Inflammatory macrophage treated with lipopolysaccharide for 4 hours (primary cell): ENCODE data around the gene SLC30A10.
"Not testable (repeated sequence)": the region's sequence is repeated elsewhere in the genome, so short reads cannot be mapped to it uniquely, and the experiment has no call there.

Experiments
- DNase-seq: peaks from one replicate; pipeline ENCODE4 v3.0.0-alpha.2; 2020

The SLC30A10 gene

GRCh38 chr1:219927298-219927955 lies 930 bp downstream of the SLC30A10 start:
- DNase-seq: no peak

DNA sequence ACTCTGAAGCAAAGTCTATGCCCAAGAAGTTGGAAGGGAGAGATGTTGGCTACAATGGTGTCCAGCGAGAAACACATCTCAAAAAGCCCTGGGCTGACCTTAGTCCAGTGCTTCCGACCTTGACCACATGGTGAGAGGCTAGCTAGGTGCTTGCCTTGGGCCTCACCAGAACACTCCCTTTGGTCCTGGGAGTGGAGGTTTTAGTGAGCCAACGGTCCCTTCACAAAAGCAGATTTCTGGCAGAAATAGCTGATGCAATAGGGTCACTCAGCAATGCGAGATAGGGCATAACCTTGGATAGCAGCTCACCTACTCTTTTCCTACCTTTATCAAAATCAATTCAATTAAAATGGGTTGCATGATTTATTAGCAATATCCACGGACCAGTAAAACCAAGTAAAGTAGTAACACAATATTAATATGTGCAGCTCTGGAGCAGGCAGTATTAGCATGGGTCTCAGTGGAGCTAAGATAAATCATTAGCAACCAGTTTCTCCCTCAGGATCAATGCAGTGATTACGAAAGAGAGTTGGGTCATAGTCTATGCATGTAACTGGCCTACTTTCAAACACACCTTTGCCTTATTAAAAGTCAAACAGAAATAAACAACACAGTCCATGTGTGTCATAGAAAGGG lies 1.9 kb downstream of the SLC30A10 start:
- DNase-seq: no peak

DNA sequence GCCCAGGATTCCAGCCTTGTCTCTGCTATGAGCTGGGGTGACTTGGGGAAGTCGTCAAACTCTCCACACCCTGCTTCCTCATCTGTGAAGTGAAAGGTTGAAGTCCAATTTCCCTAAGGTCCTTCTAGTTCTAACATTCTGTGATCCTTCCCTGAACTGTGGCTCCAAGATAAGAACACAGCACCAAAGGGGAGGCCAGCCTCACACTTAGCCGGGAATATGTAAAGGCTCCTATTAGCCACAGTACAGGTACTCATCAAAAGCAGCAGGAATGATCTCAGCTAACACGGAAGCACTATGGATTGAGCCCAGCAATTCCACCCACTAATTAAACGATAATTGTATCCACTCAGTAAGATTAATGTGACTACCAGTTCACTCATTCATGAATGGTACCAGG lies 4.0 kb downstream of the SLC30A10 start:
- DNase-seq: no peak

DNA sequence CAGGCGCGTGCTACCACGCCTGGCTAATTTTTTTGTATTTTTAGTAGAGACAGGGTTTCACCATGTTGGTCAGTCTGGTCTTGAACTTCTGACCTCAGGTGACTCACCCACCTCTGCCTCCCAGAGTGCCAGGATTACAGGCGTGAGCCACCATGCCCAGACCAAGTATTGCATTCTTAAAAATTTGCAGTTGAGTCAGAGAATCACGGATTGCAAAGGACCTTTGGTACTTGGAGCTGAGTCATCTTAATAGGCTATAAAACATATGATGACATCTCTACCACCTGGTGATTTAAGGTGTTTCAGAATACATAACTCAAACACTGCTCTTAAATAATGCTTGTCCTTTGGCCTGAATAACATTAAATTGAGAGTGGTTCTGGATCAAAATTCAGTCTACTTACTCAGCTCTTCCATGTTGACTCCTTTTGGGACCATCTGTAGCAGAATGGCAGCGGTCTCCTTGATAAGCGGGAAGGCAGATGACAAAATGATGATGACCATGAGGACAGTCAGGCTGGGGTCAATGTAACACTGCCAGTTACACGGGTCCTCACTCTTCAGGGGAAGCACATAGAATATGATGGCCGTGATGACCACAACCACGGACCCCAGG lies 10.4 kb downstream of the SLC30A10 start:
- DNase-seq: no peak

DNA sequence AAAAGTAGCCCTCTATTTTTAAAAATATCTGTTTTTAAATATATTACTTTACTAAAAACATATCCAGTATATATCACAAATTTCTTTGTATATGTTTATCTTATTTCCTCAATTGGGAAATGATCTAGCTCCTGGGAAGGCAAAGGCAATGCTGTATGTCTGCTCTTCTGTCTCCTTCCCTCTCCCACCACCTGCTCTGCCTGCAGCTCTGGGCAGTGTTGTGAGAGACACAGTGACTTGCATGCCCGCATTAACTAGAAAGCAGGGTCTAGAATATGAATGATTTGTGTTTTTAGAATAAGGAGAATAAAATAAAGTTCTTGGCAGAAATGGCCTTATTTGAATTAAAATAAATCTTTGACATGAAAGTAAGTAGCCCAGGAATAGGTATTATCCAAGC lies 11.1 kb downstream of the SLC30A10 start:
- DNase-seq: no peak

DNA sequence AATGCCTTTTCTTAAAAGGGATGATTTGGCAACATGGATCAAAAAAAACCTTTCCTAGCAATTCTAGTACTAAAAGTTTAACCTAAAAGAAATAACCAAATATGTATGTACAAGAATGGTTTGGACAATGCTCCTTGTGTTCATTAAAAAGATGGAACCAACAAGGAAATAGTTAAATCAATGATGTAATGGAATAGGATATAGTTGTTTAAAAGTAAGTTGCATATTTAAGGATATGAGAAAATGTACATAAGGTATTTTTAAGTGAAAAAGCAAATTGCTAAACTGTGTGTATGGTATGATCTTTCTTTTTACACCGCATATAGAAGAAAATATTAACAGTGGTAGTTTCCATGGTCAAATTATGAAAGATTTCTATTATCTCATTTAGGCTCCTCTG lies 12.1 kb downstream of the SLC30A10 start:
- DNase-seq: no peak

DNA sequence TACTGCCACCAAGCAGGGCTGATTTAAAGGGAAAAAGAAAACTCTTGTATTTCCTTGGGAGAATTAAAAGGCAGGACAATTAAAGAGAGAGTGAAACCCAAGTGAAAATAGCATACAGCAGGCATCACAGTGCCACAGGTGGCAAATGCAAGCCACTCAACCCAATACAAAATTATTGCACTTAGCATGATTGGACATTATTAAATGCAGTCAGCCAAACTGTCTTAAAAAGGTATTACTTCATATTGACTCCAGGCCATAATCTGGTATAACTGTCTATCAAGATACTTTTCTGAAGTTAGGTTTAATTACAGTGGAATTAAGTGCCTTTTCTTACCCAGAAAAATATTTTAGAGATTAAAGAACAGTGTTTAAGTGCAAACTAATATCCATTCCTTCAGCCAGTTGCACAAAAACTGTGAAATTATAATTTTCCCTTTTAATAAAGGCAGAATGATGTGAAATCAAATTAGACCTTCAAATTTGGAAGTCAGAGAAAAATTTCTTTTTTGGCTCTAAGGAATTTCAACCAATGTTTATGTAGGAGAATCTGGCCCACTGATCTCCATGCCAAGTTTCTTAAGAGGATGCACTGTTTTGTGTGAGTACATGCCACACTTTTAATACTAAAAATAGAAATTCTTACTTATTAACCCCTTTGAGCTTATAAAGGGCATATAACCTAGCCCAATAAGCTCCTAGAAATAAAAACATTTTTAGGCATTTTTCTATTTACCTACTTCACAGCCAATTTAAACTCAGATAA lies 15.2 kb downstream of the SLC30A10 start:
- DNase-seq: no peak

GRCh38 chr1:219910716-219911115 lies 17.6 kb downstream of the SLC30A10 start:
- no peak for DNase-seq

- no peak for DNase-seq
These were observed 18.9 kb downstream of the SLC30A10 start for GRCh38 chr1:219909476-219909875.

- no peak for DNase-seq
These were observed 20.2 kb downstream of the SLC30A10 start for GRCh38 chr1:219908170-219908569.

DNA sequence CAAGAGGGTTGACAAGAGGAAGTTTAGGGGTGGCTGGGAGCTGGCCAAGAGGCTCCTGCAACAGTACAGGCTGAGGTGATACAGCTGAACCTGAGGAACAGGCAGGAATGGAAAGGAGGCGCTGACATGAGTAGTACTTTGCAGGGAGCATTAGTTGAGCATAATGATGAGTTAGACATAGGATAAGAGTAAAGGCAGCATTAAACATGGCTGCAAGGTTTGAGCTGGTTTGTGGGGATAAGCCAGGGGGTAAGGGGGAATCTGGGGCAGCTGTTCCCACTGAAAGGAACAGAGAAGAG lies 20.6 kb downstream of the SLC30A10 start:
- no peak for DNase-seq

DNA sequence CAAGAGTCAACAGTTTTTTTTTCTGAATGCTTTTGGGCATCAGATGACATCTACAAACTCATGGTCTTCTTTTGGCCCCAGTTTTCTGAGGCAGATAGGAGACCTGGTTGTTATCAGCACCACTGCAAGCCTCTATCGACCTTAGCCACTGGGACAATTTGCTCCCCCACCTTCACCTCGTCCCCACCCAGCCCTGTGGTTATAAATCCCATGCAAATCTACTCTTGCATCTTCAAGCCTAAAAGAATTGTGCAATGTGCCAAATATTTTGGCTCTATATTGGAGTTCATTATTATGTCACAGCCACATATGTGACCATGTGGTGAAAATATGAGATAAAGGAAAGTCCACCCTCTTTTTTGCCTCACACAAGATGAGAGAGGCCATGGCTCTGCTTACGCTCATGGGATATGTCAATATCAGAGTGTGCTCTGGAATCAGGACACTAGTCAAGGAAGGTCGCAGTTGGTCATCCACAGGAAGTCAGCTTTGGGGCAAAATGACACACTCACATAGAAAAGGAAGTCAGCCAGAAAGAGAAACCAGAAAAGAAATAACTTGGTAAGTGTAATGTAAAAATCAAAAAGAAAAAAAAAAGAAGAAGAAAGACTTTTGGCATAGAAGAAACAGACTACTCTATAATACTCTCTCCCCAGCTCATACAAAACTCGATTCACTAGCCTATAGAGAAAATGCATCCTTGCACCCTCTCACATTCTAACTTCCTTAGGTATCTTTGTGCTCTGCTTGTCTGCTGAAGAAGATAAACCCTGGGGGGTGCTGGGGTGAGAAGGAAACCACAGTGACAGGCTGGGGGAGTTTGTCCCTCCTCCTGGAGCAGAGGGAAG lies 21.2 kb downstream of the SLC30A10 start:
- DNase-seq: peak; percentile 68

DNA sequence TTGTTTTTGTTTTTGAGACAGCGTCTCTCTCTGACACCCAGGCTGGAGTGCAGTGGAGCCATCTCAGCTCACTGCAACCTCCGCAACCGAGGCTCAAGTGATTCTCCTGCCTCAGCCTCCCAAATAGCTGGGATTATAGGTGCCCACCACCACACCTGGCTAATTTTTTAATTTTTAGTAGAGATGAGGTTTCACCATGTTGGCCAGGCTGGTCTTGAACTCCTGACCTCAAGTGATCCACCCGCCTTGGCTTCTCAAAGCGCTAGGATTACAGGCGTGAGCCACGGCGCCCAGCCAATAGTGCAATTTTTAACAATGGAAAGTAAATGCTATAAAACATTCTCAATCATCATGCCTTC lies 21.8 kb downstream of the SLC30A10 start:
- not testable (repeated sequence) for DNase-seq

DNA sequence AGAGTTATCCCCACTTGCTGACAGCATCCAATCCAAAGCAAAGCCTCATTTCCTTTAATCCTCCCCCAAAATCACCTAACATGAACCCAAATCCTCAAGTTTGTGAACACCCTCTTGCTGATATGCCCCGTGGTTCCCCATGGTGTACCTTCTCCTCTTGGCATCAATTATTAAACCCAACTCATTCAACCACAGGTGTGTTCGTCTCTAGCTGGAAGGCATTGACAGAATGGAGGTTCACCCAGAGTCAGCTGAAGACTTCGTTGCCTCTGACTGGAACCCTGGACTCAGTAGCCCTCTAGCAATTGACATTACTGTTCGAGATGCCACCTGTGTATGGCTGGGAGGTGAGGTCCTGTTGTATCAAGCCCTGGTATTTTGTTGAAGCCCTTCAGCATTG lies 22.8 kb downstream of the SLC30A10 start:
- no peak for DNase-seq

DNA sequence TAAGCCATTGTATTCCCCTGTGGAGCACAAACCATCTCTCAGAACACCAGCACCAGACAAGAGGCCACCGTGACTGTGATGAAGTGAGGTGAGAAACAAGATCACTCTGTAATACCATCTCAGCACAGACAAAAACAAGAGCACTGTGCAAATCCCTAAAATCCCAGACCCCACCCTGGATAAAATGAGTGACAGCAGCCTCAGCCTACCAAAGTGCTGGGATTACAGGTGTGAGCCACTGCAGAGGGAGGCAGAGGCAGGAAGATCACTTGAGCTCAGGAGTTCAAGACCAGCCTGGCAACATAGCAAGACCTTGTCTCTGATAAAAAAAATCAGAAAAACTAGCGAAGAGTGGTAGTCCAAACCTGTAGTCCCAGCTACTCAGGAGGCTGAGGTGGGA lies 23.4 kb downstream of the SLC30A10 start:
- DNase-seq: no peak

- DNase-seq: no peak
These were observed 24.9 kb downstream of the SLC30A10 start for GRCh38 chr1:219903353-219903871.

GRCh38 chr1:219902951-219903350 lies 25.4 kb downstream of the SLC30A10 start:
- DNase-seq: peak; percentile 5

DNA sequence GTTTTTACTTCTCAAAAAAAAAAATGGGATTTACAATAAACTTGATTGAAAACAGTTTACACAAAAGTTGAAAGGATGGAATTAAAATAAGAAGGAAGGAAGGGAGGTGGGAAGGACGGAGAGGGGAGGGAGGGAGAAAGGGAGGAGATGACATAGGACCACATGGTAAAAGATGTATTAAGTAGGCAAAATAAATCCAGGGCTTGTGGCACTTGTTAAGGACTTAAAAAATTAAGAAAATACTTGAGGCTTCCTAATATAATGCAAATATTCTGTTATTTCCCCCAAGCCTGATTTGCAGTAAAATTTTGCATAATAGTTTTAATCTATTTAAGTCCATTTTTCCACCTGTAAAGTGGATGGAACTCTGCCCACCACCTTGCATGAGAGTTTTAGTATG lies 27.5 kb downstream of the SLC30A10 start:
- no peak for DNase-seq

- no peak for DNase-seq
These were observed 28.2 kb downstream of the SLC30A10 start for GRCh38 chr1:219900201-219900600.

DNA sequence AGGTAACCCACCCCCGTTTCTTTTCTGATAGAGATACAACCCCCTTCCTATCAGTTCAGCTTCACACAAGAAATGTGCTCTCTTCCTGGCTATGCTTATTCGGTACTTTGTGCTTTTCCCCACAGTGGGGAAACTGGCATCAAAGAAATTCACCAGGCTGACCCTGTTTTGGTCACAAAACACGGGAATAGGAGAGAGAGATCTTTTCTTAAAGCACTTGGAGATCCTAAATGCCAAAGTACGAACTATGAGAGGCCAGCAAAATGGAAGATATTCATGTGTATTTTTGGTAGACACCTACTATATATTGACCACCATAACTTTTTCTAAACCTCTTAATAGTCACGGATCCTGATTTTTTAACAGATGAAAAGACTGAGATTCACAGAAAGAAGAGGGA lies 30.0 kb downstream of the SLC30A10 start:
- DNase-seq: no peak

- DNase-seq: no peak
These were observed 30.4 kb downstream of the SLC30A10 start for GRCh38 chr1:219897914-219898313.

- not testable (repeated sequence) for DNase-seq
These were observed 36.1 kb downstream of the SLC30A10 start for GRCh38 chr1:219892271-219892670.

DNA sequence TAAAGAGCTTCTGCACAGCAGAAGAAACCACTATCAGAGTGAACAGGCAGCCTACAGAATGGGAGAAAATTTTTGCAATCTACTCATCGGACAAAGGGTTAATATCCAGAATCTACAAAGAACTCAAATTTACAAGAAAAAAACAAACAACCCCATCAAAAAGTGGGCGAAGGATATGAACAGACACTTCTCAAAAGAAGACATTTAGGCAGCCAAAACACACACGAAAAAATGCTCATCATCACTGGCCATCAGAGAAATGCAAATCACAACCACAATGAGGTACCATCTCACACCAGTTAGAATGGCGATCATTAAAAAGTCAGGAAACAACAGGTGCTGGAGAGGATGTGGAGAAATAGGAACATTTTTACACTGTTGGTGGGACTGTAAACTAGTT lies 36.5 kb downstream of the SLC30A10 start:
- DNase-seq: not testable (repeated sequence)
